ENCODE data around the gene SLC25A10.

The SLC25A10 gene

DNA sequence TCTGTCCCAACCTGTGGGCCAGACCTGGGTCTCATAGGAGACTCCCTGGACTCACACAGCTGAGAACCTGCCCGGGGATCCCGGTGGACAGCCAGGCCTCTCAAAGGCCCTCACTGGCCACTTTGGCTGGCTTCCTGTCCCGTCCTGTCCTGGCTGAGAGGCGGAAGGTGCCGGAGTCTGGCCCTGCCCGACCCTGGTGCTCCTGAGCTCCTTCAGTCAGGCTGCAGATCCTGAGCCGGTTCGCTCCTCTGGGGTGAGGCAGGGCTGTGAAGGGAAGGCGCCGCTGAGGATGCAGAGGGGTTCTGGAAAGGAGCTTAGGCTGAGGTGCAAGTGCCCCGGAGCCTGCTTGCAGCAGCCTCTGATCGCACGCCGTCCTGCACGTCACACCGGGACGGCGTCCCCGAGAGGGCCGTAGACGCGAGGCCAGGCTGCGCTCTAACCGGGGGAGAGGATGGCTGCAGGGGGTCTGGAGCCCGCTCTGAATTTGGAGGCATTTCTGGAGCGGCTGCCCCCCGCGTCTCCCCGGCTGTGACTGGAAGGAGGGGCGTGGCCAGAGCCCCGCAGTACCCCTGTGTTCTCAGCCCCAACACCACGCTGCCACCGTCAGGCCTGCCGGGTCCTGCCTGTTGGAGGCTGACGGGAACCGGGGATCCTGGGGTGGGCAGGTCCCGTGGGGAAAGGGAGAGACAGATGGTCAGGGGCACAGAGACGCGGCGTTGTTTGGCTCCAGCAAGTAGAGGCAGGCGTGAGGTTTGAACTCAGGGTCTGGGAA lies 24.1 kb upstream of the SLC25A10 start:
- no peak for DNase-seq

GRCh38 chr17:81688616-81689015 lies 23.5 kb upstream of the SLC25A10 start:
- DNase-seq: no peak

GRCh38 chr17:81690066-81690465 lies 22.0 kb upstream of the SLC25A10 start:
- DNase-seq: no peak

- DNase-seq: no peak
Observed at GRCh38 chr17:81690549-81690948, 21.5 kb upstream of the SLC25A10 start.

DNA sequence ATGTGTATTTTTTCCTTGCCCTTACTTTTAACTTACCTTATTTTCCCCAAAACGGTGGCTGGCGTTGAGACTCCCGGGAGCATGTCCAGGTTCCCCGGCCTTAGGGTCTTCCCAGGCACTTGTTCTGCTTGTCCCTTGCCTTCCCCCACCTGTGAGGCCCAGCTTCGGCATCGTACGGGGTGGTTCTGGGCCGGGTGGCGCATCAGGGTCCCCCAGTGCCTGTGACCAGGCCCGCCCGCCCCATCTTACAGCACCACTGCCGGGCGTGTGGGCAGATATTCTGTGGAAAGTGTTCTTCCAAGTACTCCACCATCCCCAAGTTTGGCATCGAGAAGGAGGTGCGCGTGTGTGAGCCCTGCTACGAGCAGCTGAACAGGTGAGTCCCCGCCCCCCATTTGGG lies 20.9 kb upstream of the SLC25A10 start:
- DNase-seq: no peak

DNA sequence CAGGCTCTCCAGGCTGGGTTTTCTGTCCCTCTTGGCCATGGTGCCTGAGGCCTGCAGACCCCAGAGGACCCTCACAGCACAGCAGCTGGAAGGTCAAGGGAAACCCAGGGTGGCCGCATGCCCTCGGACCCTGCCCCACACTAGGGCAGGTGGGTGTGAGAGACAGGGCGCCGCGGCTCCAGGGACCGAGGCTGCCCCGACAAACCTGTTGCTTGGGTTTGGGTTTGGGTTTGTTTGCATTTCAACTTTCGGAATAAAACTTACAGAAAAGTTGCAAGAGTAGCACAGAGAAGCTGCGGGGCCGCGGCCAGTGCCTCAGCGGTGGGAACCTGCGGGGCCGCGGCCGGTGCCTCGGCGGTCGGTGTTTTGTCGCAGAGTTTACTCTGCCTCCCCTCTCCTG lies 20.5 kb upstream of the SLC25A10 start:
- DNase-seq: no peak

DNA sequence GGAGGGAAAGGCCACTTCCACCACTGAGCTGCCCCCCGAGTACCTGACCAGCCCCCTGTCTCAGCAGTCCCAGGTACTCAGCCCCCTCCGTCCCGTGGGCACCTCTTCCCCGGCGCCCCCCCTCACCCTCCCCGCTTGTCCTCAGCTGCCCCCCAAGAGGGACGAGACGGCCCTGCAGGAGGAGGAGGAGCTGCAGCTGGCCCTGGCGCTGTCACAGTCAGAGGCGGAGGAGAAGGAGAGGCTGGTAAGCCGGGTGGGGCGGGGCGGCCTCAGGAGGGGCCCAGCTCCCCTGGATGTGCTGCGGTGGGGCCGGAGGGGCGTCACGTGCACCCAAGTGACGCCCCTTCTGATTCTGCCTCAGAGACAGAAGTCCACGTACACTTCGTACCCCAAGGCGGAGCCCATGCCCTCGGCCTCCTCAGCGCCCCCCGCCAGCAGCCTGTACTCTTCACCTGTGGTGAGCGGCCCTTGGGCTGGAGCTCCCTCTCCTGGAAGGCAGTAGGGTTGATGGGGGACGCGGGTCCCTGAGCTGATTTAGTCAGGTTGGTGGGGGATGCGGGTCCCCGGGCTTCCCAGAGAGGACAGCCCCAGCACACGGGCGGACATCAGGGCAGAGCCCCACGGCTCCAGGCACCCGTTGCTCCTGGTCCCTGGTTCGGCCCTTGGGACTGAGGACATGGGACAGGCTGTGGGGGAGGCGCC lies 18.4 kb upstream of the SLC25A10 start:
- DNase-seq: no peak

DNA sequence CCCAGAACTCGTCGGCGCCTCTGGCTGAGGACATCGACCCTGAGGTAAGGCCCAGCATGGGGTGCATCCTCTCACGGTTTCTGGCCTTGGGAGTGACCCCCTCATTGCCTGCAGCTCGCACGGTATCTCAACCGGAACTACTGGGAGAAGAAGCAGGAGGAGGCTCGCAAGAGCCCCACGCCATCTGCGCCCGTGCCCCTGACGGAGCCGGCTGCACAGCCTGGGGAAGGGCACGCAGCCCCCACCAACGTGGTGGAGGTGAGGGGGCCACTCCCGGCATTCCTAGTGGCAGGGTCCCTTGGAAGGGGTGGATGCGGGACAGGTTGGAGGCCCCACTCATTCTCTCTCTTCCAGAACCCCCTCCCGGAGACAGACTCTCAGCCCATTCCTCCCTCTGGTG lies 17.3 kb upstream of the SLC25A10 start:
- no peak for DNase-seq

DNA sequence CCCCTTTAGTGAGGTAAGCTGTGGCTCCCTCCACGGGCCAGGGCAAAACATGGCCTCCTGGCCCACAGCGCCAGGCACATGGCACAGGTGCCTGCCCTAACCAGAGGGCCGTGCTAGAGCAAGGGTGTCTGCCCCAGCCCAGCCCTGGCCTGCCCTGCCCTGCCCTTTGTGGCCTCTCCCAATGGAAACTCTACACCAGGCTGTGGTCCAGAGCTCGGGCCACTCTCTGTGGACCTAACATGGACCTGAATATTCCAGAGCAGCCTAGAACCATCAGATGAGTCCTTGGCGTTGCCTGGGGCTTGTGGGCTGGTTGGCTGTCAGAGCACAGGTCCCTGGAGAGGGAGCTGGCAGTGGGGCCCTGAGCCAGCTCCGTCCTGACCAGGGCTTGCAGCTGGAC lies 16.9 kb upstream of the SLC25A10 start:
- DNase-seq: no peak

DNA sequence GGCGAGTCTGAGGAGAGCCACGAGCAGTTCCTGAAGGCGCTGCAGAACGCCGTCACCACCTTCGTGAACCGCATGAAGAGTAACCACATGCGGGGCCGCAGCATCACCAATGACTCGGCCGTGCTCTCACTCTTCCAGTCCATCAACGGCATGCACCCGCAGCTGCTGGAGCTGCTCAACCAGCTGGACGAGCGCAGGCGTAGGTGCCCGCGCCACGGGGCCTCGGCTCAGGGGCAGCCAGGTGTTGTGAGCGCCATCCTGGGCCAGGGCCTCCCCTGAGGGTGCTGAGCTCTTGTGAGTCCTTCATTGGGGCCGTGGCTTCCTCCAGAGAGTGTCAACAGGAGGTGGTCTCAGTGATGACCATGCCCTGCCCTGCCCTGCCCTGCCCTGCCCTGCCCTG lies 16.3 kb upstream of the SLC25A10 start:
- DNase-seq: no peak

GRCh38 chr17:81696218-81696941 lies 15.7 kb upstream of the SLC25A10 start:
- no peak for DNase-seq

- DNase-seq: no peak
Observed at GRCh38 chr17:81697261-81698044, 14.6 kb upstream of the SLC25A10 start.

DNA sequence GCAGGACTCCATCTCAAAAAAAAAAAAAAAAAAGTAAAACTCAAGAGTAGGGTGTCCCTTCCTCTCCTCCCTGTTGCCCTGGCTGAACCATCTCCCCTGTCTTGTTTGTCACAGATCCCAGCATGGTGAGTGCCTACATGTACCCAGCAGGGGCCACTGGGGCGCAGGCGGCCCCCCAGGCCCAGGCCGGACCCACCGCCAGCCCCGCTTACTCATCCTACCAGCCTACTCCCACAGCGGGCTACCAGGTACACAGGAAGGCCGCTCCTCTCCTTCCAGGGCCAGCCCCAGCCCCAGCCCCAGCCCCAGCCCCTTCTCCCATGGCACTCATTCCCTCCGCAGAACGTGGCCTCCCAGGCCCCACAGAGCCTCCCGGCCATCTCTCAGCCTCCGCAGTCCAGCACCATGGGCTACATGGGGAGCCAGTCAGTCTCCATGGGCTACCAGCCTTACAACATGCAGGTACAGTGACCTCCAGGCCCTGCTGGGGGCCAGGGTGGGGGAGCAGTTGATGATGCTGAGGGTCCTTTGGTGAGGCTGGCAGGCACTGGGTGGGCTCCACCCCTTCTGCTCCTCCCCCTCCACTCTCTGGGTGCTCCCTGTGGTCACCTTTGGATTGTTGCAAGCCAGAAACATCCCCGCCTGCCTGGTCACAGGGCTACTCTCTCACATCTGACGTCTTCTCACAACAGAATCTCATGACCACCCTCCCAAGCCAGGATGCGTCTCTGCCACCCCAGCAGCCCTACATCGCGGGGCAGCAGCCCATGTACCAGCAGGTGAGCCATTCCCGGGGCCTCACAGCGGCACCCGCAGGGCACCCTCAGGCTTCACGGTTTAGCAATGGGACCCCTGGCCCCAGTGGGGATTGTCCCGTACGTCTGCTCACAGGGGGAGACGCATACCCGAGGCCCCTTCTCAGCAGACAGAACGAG lies 11.5 kb upstream of the SLC25A10 start:
- DNase-seq: no peak

DNA sequence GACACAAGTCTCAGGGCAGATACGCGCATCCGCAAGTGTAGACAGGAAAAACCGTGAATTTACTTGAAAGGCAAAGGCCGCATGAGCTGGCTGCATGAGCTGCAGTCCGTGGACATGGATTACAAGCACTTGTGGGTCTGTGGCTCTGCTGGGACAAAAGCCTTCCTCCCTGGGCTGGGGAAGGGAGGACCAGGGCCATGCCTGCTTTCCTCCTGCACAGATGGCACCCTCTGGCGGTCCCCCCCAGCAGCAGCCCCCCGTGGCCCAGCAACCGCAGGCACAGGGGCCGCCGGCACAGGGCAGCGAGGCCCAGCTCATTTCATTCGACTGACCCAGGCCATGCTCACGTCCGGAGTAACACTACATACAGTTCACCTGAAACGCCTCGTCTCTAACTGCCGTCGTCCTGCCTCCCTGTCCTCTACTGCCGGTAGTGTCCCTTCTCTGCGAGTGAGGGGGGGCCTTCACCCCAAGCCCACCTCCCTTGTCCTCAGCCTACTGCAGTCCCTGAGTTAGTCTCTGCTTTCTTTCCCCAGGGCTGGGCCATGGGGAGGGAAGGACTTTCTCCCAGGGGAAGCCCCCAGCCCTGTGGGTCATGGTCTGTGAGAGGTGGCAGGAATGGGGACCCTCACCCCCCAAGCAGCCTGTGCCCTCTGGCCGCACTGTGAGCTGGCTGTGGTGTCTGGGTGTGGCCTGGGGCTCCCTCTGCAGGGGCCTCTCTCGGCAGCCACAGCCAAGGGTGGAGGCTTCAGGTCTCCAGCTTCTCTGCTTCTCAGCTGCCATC lies 10.6 kb upstream of the SLC25A10 start:
- no peak for DNase-seq

- peak; percentile 61 for DNase-seq
Observed at GRCh38 chr17:81702934-81703746, 8.9 kb upstream of the SLC25A10 start, which contains the start of gene MRPL12. Gene MRPL12, plus strand, starts transcription at chr17:81703367. Its CDS starts 135 bp downstream, at chr17:81703502.

- no peak for DNase-seq
Observed at GRCh38 chr17:81703747-81704654, 8.1 kb upstream of the SLC25A10 start.

- DNase-seq: no peak
Observed at GRCh38 chr17:81705518-81706231, 6.4 kb upstream of the SLC25A10 start.

GRCh38 chr17:81706232-81706611 lies 5.9 kb upstream of the SLC25A10 start:
- no peak for DNase-seq

Data from NCI-H187 treated with DMSO at 0.1 percent for 48 hours (cell line).